ELR (cell line): ENCODE measurements around the gene NAV2.
A peak's percentile ranks its signal among the peaks of the same experiment; 100 is the strongest.

Experiments
- DNase-seq: peaks from one replicate; pipeline ENCODE4 v3.0.0-alpha.2; 2015; ENCODE audit warnings: low read depth

NAV2 gene

DNA sequence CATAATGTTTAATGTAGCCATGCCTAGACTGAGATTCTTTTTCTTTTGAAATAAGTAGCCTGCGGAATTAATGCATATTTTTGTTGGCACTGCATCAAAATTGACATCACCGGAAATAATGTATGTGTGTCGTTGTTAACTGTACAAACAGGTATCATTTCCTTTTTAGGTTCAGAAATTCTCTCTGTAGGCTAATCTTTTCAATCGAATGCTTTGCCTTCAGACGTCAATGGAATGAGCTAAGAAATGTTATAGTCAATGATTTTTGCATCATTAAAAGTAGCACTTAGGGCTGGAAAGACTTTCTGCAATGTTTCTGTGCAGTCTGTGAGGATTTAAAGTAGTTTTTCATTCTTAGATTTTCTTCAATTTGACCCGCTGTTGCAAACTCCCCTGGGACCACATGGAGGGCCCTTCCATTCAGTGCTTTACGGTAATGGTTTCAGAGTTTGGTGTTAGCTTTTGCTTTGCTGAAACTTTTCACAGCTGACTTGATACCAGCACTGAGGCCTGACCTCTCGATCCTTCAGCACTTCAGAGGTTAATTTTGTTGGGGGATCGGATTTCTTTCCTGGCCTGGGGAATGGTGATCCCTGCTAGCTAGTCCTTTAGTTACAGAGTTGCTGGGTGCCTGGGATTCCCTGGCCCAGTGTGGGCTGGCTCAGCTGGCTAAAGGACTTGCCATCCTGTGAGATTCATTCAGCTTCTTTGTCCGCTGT lies 309.9 kb downstream of the NAV2 start:
- no peak for DNase-seq

DNA sequence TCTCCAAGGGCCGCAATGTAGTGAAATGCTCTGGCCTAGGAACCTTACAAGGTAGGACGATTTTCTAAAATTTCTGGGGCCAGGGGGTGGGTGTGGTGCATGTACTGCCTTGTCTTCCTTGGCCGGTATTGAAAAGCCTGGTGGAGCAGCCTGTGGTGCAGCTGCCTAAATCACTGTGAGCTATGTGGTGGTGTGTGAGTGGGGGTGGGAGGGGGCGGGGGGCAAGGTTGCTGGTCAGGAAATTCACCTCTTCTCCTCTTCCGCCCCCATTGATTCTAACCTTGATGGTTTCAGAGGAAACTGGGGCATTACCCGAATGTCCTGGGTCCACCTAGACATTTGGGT lies 310.4 kb downstream of the NAV2 start:
- DNase-seq, result no peak

DNA sequence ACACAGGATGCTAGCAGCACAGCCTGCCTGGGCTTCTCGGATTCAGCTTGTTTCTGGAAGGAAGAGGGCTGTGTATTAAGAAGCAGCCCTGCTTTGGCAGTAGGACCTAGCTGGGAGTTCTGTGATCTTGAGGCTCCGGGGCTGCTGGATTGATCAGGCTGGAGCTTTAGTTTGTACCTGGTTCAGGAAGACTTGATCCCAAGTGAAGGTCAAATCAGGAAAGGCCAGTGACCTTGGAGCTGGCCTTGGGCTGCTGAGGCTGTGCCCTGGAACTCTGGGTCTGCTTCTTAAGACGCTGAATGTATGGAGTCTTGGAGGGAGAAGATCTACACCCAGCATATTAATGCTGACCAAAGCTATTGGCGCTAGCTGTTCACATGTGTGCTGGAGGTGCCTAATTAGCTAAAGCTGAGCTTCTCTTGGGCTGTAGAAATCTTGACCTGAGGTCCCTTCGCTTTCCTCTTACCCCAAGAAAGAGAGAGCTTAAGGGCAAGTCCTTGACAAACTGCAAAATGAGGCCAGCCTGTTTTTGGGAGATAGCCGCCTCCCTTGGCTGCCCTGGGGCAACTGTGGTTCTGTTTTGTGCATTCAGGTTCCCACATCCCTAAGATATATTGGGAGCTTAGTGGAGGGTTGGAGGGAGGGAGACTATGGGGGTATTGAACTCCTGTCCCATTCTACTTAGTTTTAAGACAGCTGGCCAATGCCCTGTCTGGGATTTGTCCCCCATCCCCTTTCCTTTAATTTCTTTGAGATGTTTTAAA lies 311.7 kb downstream of the NAV2 start:
- no peak for DNase-seq

DNA sequence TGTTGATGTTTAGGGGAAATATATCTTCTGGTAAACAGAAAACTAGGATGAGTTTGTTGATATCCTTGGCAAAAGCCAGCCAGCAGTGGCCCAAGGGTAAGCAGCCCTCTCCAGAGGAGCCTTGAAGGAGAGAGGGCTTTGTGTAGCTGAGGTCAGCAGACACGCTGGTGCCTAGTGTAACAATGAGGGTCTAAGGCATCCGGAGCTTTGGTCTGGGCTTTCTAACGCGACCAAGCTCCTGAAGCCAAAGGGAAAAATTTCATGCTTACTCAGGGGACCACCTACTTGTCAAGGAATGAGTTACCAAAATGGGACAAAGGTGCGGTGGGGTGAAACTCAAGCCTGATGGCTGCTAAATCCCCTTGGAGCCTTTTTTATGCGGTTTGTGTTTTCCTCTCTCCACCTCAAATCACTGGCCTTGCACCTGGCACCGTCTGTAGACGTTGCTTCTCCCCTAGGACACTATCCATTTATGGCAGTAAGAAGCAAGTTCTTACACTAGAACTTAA lies 312.7 kb downstream of the NAV2 start:
- no peak for DNase-seq

DNA sequence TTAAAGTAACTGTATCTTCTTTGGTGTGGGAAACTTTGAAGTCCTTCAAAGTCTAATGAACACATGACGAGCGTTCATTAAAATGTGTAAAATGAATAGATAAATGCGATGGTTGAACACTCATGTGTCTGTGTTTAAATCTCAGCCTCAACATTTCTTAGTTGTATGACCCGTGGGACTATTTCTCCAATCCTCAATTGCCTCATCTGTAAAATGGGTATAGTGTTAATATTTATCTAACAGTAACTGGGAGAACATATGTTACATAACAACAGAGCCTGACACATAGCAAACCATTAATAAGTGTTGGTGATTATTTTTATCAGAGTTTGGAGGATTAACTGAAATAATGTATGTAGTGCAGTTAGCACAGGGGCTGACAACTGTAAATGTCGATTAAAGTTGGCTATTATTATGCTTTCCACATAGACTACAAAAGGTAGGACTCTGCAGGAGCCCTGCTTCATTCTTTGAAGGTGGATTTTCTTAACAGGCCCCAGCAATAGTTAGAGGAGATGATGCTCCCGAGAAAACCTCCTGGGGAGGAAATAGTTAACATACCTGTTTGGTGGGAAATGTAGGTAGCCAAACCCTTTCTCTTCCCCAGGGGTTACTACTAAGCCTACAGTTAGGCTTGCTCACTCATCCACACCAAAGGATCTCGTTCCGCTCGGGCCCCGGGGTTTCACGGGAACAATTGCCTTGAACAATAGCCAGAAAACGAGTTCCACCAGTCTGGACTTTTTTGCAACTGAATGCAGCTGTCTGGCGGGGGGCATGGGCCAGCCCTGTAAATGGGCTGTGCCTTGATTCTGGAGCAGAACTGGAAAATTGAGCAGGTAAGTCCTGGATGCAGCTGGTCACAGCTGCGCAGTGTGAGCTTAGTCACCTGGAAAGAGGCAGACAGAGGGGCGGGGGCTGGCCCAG lies 314.3 kb downstream of the NAV2 start:
- no peak for DNase-seq

DNA sequence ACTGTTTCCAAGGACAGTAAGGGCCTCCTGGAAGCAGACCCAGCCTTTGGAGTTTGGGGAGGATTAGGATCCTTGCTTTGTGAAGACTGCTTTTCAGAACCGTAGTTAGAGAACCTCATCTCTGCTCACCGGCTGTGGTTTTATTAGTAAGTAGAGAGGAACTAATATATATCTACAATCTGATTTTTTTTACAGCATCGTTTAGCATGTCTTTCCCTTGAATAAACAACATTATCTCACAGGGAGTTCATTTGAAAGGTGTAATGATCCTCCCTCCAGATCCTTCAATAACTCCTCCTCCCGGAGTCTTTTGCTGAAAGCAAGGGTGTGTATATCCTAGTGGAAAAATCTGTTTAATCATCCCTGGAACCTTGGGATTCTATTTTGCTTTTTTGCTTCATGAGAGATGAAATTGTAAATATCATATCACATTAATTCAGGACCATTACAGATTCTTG lies 314.9 kb downstream of the NAV2 start:
- DNase-seq, result no peak

DNA sequence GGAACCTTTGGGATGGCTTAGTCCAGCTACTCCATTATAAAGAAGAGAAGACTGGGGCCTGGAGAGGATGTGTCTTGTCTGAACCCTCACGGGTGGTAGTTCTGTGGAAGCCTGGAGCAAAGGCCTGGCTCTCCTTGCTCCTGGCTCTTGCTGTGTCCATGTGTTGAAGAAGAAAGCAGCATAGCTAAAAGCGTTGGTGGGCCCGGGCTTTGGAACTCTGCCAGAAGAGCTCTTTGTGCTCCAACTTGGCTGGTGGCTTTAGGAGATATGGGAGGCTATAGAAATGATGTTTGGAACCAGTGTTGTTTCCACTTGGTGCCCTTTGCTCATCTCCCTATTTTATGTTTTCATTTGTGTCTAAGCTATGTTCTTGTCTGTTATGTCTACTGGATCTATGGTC lies 316.6 kb downstream of the NAV2 start:
- no peak for DNase-seq

DNA sequence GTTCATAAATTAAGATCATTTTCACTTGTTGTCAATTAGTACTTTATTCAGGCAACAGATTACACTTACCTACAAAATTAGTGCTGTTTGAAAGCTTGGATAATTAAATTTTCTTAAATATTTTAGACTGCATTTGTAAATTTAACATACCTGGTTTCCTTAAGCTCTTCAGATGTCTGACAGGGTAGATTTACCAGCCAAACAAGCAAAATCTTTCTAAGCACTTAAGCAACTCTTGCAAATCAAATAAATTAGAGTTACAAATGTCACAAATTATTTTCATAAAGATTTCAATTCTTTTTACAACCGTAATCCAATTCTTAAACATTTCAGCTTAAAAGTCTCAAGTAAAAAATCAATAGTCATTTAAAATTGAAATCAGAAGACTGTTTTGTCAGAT lies 317.8 kb downstream of the NAV2 start:
- no peak for DNase-seq

DNA sequence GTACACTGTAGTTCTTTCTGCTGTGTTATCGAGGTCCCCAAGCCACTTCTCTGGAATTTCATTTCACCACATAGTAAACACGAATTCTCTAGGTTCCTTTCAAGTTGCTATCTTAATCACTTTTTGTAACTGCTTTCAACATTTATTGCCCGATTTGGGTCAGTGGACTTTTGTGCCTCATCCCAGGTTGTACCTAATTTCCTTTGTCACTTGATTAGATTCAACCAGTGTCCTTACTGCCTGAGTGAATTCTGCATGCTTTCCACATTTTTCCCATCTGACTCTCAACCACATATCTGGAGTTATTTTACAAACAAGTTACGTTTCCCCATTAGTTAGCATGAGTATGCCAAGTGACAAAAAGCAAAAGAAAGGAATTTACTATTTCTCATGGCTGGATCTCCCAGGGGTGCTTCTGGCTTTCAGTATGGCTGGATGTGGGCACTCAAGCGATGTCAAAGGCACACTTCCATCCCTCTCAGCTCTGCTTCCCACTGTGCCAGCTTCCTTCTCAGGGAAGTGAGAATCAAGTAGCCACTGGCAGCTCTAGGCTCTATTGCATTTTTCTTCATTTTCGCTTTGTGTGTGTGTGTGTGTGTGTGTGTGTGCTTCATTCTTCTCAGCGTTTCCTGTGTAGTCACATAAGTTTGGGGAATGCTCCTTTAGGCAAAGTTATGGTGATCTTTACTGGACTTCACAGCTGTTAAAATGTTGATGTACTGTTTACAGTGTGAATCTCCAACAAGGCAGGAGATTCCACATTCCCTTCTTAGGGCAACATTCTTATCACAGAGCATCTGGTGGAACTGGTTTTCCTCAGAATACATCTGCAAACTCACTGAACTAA lies 318.7 kb downstream of the NAV2 start:
- peak; percentile 84 for DNase-seq

DNA sequence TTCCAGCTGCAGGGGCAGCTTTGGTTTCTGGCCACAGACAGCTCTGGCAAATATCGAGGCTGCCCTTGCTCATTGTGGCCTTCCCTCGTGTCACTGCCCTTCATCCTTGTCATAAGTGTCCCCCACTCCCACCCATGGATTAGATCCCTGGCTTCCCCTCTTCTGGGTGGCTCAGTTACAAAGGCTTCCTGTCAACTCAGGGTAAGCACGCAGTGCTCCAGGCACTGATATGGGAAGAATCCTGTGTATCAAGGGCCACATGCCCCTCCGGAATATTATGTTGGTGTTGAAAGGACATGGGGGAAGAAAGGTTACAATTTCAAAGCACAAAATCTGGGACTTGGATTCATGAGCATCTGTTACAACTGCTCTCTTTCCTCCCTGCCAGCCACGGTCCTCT lies 319.5 kb downstream of the NAV2 start:
- DNase-seq, result no peak

DNA sequence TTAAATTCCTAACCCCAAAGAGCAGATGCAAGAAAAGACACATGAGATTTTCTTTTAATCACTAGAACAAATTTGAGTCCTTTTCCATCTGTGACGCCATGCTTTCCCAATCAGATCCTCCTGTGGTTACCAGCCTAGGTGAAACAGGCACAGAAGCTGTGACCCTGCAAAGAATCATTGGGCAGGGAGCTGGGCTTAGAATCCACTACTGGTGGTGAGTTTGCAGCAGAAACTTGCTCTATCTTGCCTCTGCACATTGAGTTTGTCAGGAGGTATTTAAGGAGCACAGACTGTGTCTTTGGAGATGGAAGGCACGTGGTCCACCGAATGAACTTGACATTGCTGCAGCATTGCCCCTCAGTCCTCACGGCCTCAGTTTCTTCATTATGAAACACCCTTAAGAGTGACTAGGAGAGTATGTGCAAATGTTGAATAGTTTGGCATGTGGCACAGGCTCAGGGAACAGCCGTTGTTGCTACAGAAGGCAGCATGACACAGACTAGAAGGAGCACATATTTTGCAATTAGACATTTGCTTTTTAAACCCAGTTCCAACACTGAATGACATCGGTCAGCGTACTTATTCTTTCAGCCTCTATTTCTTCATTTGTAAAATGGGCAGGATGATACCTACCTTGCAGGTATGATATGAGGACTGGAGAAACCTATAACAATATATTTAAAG lies 320.1 kb downstream of the NAV2 start:
- no peak for DNase-seq

DNA sequence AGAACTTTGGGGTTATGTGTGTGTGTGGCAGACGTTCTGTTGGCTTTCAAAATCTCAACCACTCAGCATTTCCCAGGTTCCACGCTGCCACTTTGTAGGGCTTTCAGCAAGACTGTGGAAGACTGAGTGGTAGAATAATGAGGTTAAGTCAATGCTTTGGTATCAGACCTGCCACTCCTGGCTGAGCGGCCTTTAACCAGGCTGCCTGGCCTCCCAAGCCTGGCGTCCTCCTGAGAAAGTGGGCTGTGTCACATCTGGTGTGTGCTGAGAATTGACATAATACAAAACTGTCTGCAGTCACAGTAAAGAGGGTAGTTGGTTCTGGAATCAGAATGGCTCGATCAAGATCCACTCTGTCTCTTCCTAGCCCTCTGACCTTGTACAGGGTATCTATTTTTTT lies 321.2 kb downstream of the NAV2 start:
- no peak for DNase-seq

DNA sequence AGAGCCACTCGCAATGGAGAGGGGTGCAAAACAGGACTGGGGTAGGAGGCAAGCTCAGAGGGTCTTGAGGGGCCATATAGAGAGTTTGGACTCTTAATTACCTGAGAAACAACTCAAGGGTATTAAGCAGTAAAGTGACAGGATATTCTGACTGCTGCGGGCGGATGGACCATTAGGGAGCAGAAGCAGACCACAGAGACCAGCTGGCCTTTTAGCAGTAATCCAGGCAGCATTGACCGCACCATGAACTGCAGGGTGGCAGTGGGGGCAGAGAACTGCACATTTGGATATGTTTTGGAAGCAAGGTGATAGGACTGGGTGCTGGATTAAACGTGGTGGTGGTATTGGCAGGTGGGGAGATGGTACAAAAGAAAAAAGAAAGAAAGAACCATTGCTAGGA lies 322.3 kb downstream of the NAV2 start:
- no peak for DNase-seq

DNA sequence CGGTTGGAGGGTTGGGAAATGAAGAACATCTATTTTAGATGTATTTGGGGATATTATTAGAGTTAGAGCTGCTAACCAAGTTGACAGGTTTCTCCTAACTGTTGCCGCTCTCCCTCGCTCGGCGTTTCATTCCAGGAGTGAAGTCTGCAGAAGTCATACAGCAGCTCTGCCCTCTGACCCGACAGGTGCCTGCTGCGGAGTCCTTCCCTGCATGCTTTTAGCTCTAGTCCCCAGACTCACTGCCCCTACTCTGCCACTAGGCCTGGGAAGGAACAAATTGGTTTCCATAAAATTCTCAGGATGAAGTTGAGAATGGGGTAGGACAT lies 322.7 kb downstream of the NAV2 start:
- DNase-seq, result no peak

DNA sequence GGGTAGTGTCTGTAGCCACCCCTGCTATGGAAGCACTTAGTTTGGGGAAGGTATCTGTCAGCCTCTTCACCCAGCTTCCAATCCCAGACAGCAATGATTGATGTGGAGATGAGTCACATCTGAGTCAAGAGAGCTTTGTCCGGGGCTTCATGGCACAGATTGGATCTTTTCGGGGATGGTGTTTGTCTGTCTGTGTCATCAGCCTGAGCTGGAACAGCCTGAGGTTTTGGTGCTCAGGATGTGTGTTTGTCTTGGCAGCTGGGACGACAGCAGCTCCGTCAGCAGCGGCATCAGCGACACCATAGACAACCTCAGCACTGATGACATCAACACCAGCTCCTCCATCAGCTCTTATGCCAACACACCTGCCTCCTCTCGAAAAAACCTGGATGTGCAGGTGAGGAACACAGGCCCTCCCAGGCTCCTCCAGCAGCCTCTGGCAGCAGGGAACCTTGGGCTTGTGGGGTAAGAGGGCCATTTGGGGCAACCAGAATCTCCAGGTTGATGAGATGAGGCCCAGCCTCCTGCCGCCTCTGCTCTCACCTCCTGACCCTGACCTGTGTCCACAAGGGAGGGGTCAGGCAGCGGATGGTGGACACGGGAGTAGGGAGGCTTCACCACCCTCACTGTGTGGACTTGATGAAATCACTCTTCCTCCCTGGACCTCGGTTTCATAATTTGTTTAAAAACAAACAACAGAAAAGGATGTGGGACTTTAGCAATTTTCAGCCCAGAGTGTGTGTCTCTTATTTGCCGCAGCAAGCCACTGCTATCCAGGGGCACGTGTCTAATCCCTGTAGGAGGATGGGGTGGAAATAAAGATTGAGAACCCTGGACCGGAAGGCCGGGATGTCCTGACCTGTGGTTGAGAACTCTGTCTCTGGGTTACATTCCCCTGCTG lies 323.3 kb downstream of the NAV2 start:
- DNase-seq, result peak; percentile 76

DNA sequence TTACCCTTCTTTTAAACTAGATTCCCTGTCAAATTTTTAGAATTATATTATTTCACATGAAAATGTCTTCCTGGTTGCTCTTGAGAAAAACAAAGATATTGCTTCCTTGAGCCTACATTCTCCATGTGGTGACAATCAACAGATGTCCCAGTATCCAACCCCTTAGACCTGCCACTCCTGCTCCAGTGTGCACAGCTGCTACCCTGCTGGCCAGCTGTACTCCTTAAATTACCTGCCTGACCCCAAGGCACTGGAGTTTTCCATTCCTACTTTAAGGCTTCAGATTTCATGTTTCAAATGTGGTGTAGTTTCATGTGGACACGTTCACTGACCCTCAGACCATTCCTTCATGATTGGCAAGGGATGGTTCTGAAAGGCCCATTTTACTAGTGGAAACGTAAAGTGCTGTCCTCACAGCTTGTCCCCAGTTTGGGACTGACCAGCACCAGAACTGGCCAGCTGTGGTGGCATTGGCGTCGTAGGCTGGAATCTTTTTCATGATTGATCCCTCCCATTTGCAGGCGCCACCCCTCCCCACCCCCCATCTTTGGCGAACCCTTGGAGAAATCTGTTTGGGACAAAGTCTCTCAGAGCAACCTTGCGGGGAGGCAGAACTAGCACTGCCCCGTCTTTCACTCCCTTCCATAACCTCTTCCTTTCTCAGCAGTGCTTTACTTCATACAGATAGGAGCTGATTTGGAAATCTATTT lies 324.1 kb downstream of the NAV2 start:
- no peak for DNase-seq

DNA sequence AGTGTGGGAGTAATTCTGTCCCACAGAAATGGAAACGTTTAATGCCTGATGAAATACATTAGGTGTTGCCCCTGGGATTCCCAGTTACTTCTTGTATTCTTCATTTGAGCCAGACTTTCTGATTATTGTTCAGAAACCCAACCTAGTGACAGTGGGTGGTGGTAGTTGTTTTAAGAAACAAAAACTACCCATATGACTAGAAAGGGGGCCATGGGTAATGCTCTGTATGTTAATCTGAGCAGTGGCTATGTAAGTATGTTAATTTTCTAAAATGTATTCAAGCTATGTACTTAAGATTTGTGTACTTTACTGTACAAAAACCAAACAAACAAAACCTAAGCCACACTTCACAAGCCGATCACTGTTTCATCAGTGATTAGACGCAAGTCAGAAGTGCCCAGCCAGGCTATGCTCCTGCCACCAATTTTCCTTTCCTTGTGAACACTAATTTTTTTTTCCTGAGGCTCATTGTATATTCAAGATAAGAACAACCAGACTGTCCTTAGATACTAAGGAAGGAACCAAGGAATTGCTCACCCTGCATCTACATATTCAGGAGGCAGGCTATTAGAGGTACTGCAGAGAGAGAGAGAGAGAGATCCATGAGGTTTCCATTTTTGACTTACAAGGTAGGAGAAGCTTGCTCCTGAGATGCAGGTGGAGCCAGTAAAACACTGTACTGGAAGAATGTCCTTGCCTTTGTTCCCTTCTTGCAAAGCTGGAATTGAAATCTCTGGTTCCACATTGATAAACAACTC lies 324.9 kb downstream of the NAV2 start:
- no peak for DNase-seq

DNA sequence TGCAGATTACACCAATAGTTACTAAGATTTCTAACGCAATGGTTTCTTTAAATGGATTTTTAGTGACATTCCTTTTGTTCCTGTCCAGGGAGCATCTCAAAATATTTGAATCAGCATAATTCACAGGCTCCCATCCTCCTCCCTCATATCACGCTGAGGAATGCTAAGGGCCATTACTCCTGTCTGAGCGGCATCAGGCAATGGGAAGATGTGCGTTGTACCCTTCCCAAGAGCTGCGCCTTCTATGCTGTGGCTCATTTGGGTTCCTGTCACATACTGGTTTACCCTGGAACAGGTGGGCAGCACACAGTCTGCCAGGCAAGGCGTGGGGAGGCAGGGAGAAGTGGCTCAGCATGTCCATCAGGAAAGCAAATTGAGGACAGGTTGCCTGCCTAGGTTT lies 325.8 kb downstream of the NAV2 start:
- DNase-seq, result no peak

DNA sequence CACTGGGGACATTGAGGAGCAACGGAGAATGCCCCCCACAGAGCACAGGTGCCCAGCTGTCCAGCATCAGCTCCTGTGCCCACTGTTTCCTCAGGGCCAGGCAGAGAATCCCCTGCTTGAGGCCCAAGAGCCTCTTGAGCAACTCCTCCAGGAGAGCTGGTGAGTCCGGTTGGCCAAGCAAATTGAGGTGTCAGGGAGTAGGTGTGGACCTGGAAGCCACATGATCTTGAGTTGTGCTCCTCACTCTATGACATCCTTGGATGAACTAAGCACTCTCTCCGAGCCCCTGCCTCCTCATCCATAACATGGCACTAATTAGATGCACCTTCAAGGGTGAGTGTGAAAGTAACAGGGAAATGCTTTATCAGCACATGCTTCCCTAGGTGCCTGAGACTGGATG lies 326.3 kb downstream of the NAV2 start:
- DNase-seq, result no peak
